ENCODE results near the gene EXOC3.
"Not testable (repeated sequence)": the region's sequence is repeated elsewhere in the genome, so short reads cannot be mapped to it uniquely, and the experiment has no call there.

The EXOC3 gene

GRCh38 chr5:507986-508575 lies 65.1 kb downstream of the EXOC3 start:
- not testable (repeated sequence) for DNase-seq

- DNase-seq = no peak
These were observed 66.7 kb downstream of the EXOC3 start for GRCh38 chr5:509611-510185.

- DNase-seq = no peak
These were observed 67.5 kb downstream of the EXOC3 start for GRCh38 chr5:510521-510920.

- no peak for DNase-seq
These were observed 68.5 kb downstream of the EXOC3 start for GRCh38 chr5:511476-511875.

- no peak for DNase-seq
These were observed 70.5 kb downstream of the EXOC3 start for GRCh38 chr5:513216-514100.

- DNase-seq = no peak
These were observed 71.1 kb downstream of the EXOC3 start for GRCh38 chr5:514101-514485.

- no peak for DNase-seq
These were observed 71.7 kb downstream of the EXOC3 start for GRCh38 chr5:514673-515072.

- DNase-seq = no peak
These were observed 72.4 kb downstream of the EXOC3 start for GRCh38 chr5:515273-515836.

GRCh38 chr5:516338-516925 lies 73.5 kb downstream of the EXOC3 start:
- DNase-seq = no peak
